MCF 10A (cell line): ENCODE data around the gene GPS1. TPM values are rescaled to one million over a fixed set of nuclear protein-coding genes. Genes with fewer than 3 reads are reported as not detected.

ENCODE experiments used
- BruUV-seq: library from RNA; stranded (reverse); fragments of 400-500 nt; replicated peaks from 2 replicates; lab custom pipeline; 2021; lab: Mats Ljungman, UMichigan
- CTCF ChIA-PET: fragments of 300-600 bp; sonication (Branson Sonifier 250); formaldehyde crosslinking; extraction: SDS; loops from one replicate; lab custom pipeline; 2021; ENCODE audit warnings: antibody characterized with exemption, inconsistent platforms; lab: Yijun Ruan, JAX
- POLR2A ChIA-PET: fragments of 300-600, 350-650 bp; sonication (Branson Sonifier 250); formaldehyde crosslinking; extraction: SDS; loops from one replicate; lab custom pipeline; 2020; ENCODE audit warnings: antibody characterized with exemption, inconsistent platforms; lab: Yijun Ruan, JAX
- DNase-seq: peaks from one replicate; pipeline ENCODE4 v3.0.0-alpha.2; 2018; ENCODE audit not compliant: unreplicated experiment
- H3K27ac Mint-ChIP-seq: one replicate; pipeline ENCODE4 v1.8.0; 2022; ENCODE audit warnings: mild to moderate bottlenecking, low read depth, mixed read lengths; ENCODE audit not compliant: unreplicated experiment
- H3K27me3 Mint-ChIP-seq: one replicate; pipeline ENCODE4 v1.8.0; 2022; ENCODE audit warnings: mixed read lengths; ENCODE audit not compliant: insufficient read depth, unreplicated experiment
- H3K36me3 Mint-ChIP-seq: one replicate; pipeline ENCODE4 v1.8.0; 2022; ENCODE audit warnings: mild to moderate bottlenecking, moderate library complexity, mixed read lengths; ENCODE audit not compliant: insufficient read depth, unreplicated experiment
- H3K4me1 Mint-ChIP-seq: one replicate; pipeline ENCODE4 v1.8.0; 2022; ENCODE audit warnings: mixed read lengths; ENCODE audit not compliant: insufficient read depth, unreplicated experiment
- H3K4me3 Mint-ChIP-seq: one replicate; pipeline ENCODE4 v1.8.0; 2022; ENCODE audit warnings: mild to moderate bottlenecking, moderate library complexity, mixed read lengths; ENCODE audit not compliant: unreplicated experiment
- H3K9me3 Mint-ChIP-seq: one replicate; pipeline ENCODE4 v1.8.0; 2022; ENCODE audit warnings: mixed read lengths; ENCODE audit not compliant: unreplicated experiment
- intact Hi-C: fragments of 100-400 bp; cut with micrococcal nuclease; formaldehyde crosslinking; loops from 2 replicates; pipeline ENCODE4 v1.14.1; 2022
- total RNA-seq: library from RNA; stranded (reverse); gene quantifications from 2 replicates; pipeline ENCODE4 v1.2.3, GENCODE V29; 2022
- TF ChIP-seq, protein P1 (sequence below): fragments of 200-600 bp; IDR thresholded peaks from one replicate; pipeline ENCODE4 v1.8.0; 2022; ENCODE audit warnings: antibody characterized with exemption, mild to moderate bottlenecking; ENCODE audit not compliant: unreplicated experiment

GPS1 gene
- total RNA-seq, 1 experiment from 2014 or later: 100 TPM

DNA sequence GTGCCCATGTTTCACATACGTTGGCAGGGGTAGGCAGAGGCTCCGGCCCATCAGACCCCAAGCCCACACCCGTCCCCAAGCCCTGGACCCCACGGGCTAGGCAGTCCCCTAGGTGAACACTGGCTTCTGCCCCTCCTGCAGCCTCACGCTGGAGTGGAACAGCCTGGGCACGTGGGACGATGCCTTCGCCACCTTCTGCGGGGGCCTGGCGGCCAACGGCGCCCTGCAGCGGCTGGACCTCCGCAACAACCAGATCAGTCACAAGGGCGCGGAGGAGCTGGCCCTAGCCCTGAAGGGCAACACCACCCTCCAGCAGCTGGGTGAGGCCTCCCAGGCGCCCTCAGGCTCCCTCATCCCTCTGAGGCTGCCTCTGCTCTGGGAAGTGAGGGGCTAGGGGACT is 26.8 kb upstream of the GPS1 start:
- H3K4me1 Mint-ChIP-seq: peaks cover 16% of the 10 kb centered on the region
- no peaks in the 10 kb centered on the region for H3K9me3 Mint-ChIP-seq
- BruUV-seq: no TSS peak
- H3K27ac Mint-ChIP-seq: no peak overlapping the region
- ChIA-PET CTCF (interaction anchor here (0.8 to 1.2 kb wide), 2 partner anchors 62 to 65 kb away, joined by 3 read pairs; no protein-coding TSS in a partner anchor), POLR2A (no interaction called here)
- intact Hi-C loops: no loop called here
- no peak for DNase-seq
- peaks cover 5% of the 10 kb centered on the region for H3K36me3 Mint-ChIP-seq
- no peak overlapping the region for H3K4me3 Mint-ChIP-seq
- TF ChIP-seq, protein P1, sequence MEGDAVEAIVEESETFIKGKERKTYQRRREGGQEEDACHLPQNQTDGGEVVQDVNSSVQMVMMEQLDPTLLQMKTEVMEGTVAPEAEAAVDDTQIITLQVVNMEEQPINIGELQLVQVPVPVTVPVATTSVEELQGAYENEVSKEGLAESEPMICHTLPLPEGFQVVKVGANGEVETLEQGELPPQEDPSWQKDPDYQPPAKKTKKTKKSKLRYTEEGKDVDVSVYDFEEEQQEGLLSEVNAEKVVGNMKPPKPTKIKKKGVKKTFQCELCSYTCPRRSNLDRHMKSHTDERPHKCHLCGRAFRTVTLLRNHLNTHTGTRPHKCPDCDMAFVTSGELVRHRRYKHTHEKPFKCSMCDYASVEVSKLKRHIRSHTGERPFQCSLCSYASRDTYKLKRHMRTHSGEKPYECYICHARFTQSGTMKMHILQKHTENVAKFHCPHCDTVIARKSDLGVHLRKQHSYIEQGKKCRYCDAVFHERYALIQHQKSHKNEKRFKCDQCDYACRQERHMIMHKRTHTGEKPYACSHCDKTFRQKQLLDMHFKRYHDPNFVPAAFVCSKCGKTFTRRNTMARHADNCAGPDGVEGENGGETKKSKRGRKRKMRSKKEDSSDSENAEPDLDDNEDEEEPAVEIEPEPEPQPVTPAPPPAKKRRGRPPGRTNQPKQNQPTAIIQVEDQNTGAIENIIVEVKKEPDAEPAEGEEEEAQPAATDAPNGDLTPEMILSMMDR: no peak
- no peaks in the 10 kb centered on the region for H3K27me3 Mint-ChIP-seq

DNA sequence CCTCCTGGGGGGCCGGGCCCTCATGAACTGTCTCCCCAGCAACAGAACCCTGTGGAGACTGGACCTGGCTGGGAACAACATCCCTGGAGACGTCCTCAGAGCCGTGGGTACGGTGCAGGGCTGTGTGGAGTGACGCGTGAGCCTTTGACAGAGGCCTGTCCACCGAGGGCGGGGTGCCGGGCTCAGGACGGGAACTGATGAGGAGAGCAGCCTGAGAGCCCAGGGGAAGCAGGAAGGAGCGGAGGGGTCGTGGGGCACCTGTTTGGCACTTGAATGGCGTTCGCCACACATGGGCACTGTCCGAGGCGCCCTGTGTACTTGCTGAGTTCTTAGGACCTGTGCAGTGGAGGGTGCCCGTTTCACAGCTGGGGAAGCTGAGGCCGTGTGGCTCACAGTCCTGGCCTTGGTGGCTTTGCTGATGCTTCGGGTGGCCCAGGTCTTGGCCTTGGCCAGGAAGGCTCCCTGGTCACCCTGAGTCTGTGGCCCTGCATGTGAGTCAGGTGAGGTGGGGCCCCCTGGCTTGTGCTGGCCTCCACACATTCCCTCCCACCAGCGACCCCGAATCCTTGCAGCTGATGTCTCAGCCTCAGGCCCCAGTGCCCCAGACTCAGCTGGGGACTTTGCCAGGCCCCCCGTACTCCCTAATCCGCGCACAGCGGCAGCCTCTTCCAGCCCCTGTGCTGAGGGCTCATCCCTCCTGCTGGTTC is 26.1 kb upstream of the GPS1 start:
- BruUV-seq: no TSS peak
- Mint-ChIP-seq H3K36me3 (peaks cover 5% of the 10 kb centered on the region), H3K9me3 (no peaks in the 10 kb centered on the region), H3K4me1 (peaks cover 14% of the 10 kb centered on the region), H3K27me3 (no peaks in the 10 kb centered on the region), H3K27ac (no peak overlapping the region), H3K4me3 (no peak overlapping the region)
- TF ChIP-seq, protein P1: no peak
- intact Hi-C loops: no loop called here
- POLR2A ChIA-PET: no interaction called here
- no peak for DNase-seq
- CTCF ChIA-PET: interaction anchor here (0.8 to 1.2 kb wide), 3 partner anchors 12 to 66 kb away, joined by 3 read pairs; partner anchors contain the start of gene DCXR

DNA sequence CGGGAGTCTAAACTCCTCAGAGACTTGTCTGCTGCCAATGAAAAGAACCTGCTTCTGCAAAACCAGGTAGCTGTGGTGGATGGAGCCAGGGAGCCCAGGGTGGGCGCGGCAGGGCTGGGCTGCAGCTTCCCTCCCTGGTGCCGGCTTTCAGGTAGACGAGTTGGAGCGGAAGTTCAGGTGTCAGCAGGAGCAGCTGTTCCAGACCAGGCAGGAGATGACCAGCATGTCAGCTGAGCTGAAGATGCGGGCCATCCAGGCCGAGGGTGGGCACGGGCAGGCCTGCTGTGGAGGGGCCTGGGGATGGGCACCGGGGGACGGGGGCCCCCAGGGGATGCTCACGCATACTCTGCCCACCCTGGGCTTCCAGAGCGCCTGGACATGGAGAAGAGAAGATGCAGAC is 23.5 kb upstream of the GPS1 start:
- Mint-ChIP-seq H3K4me1 (peaks cover 6% of the 10 kb centered on the region), H3K27ac (no peak overlapping the region), H3K36me3 (peaks cover 5% of the 10 kb centered on the region), H3K4me3 (no peak overlapping the region), H3K27me3 (no peaks in the 10 kb centered on the region), H3K9me3 (no peaks in the 10 kb centered on the region)
- POLR2A ChIA-PET: interaction anchor here (0.6 to 1.4 kb wide), 2 partner anchors 48 to 59 kb away, joined by 3 to 4 read pairs; no protein-coding TSS in a partner anchor
- intact Hi-C loops: no loop called here
- no TSS peak for BruUV-seq
- DNase-seq: no peak
- TF ChIP-seq, protein P1: no peak
- CTCF ChIA-PET: no interaction called here

DNA sequence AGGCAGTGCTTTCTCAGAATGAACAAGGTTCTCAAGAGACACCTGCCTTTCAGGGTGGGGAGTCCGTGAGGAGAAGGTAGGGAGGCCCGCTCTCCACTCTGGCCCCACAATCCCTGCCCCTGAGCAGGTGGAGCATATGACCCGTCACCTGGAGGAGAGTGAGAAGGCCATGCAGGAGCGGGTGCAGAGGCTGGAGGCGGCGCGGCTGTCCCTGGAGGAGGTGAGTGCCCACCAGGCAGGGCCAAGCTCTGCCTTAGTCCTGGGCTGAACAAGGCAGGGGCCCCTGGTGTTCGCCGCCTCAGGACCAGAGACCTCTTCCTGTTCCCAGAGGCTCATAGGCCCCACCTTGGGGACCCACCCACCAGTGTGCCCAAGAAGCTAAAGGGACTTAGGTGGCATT is 22.7 kb upstream of the GPS1 start:
- no TSS peak for BruUV-seq

More for the DNA sequence above, 22.7 kb upstream of the GPS1 start:
- no peaks in the 10 kb centered on the region for H3K27me3 Mint-ChIP-seq
- peaks cover 5% of the 10 kb centered on the region for H3K36me3 Mint-ChIP-seq
- CTCF ChIA-PET: interaction anchor here (1.9 to 2.3 kb wide), 2 partner anchors 9 to 126 kb away, joined by 12 to 13 read pairs; no protein-coding TSS in a partner anchor
- no peak for DNase-seq
- POLR2A ChIA-PET: interaction anchor here (1.4 to 1.7 kb wide), 2 partner anchors 9 to 49 kb away, joined by 4 read pairs; partner anchors contain the start of gene DCXR
- H3K9me3 Mint-ChIP-seq: no peaks in the 10 kb centered on the region
- no peak overlapping the region for H3K4me3 Mint-ChIP-seq
- TF ChIP-seq, protein P1: no peak
- intact Hi-C loops: no loop called here
- H3K27ac Mint-ChIP-seq: no peak overlapping the region
- peaks cover 4% of the 10 kb centered on the region for H3K4me1 Mint-ChIP-seq
